CD4-positive, alpha-beta T cell treated with Interleukin-1 beta for 1 hour (primary cell): ENCODE data around the gene GRM1.

ENCODE experiments used
- DNase-seq, 2 donors: peaks; one replicate each; pipeline ENCODE4 v3.0.0-alpha.2; 2020 to 2022

GRM1 gene

GRCh38 chr6:146397638-146398037, 368.8 kb downstream of the GRM1 start:
- DNase-seq, result no peak

GRCh38 chr6:146402476-146402875, 373.6 kb downstream of the GRM1 start:
- no peak for DNase-seq

GRCh38 chr6:146408583-146408982, 379.7 kb downstream of the GRM1 start:
- DNase-seq, result no peak

DNA sequence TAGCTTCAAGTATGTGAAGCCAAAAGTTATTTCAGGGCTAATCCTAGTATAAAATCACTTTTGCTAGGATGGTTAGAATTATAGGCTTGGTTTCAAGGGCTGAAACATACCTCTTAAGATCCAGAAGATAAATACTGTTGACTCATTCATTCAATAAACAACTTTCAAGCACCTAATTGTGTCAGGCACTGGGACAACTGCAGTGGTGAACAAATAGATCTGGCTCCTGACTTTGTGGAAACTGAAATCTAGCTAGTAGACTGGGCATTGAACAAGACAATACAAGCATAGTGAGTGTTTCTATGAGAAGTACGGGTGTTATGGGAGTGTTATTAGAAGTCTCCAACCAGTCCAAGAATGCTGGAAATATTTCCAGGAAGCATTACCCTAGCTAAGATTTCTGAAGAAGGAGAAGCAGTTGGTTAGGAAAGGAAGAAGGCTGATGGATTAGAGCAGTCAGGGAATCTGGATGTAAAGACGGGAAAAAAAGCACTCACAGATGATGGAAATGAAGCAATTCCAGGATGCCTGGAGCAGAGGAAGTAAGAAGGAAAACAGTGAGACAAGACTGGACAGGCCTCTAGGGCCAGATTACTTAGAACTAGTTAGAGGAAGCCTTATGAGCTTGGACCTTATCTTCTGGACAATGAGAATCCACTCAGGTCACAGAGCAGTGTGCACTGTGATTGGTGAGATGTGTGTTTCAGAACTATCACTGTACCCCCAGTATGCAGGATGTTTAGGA, 382.2 kb downstream of the GRM1 start:
- no peak for DNase-seq

GRCh38 chr6:146419576-146419975, 390.7 kb downstream of the GRM1 start:
- DNase-seq, result no peak

DNA sequence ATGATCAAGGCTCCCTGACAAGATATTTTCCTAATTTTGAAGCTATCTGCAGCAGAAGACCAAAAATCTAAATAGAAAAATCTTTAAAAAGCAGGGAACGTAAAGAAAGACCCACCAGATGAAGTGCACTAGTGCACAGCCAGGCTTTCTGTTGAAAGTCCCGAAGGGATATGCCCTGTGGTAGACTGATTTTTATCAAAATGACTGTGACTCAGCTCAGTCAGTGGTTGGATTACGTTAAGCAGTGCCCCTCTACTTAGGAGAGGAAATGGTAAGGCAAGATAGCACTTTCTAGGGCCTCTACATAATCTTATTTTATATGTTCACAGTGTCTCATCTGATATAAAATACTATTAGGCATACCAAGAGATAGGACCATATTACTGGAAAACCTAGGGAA, 391.4 kb downstream of the GRM1 start:
- DNase-seq, result no peak

DNA sequence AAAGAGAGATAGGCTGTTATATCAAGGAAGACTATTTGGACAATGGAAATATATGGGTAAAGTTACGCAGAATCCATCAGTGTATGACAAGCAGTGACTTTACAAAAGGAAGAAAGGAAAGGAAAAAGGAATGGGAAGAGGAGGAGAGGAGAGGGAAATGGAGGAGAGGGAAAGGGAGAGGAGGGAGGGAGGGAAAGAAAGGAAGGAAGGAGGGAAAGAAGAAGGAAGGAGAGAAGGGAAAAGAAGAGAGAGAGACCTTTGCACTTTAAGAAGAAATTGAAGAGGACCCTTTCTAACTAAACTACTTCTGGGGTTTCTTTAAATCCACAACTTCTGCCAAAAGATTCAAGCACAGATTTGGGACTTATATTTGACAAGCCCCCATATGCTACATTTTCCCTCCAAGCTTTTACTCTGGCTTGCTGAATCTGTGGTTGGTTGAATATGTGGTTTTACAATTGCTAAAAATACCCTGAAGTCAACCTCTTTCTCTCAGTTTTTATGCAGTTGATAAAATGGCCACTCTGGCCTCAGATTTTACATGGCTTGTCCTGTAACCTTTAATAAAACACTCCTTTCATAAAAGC, 394.0 kb downstream of the GRM1 start:
- DNase-seq, result no peak

- no peak for DNase-seq
These were observed 394.6 kb downstream of the GRM1 start for GRCh38 chr6:146423452-146423851.

GRCh38 chr6:146426516-146426915, 397.7 kb downstream of the GRM1 start:
- no peak for DNase-seq

GRCh38 chr6:146429831-146430230, 401.0 kb downstream of the GRM1 start:
- DNase-seq, result no peak

- DNase-seq, result no peak
These were observed 405.2 kb downstream of the GRM1 start for GRCh38 chr6:146433881-146434731.

- no peak for DNase-seq
These were observed 406.0 kb downstream of the GRM1 start for GRCh38 chr6:146434732-146435390.

- no peak for DNase-seq
These were observed 413.0 kb downstream of the GRM1 start for GRCh38 chr6:146441907-146442306.

DNA sequence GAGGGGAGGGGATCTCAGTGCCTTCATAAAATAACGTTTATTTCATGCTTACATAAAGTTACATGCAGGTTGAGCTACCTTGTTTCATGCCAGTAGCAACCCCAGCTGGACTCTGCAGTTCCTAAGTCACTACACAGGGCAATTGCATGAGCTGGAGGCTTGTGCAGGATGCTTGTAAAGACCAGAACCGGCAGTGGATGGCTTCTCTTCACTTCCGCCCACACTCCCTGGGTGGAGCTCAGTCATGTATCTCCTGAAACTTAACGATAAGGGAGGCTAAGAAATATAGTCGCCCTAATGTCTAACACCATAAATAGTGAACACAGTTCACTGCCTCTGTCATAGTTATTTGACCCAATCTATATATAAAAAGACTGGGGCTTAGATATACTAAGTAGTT, 415.3 kb downstream of the GRM1 start:
- DNase-seq, result no peak

DNA sequence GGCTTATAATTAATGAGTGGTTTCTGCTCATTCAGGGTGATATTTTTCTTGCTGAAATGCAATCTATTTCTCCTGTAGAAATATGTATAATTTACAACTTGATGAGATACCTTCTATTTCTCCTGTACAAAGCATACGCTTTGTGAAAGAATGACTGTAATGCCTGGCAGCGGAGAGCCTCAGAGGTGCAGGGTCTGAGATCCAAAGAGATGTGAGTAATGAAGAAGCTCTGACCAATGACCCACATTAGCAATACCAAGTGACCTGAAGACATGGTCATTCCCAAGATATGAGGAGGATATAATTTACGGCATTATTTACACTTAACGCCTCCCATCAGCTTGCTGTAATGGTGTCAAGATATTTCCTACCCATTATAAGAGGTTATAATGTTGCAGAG, 416.4 kb downstream of the GRM1 start:
- no peak for DNase-seq

DNA sequence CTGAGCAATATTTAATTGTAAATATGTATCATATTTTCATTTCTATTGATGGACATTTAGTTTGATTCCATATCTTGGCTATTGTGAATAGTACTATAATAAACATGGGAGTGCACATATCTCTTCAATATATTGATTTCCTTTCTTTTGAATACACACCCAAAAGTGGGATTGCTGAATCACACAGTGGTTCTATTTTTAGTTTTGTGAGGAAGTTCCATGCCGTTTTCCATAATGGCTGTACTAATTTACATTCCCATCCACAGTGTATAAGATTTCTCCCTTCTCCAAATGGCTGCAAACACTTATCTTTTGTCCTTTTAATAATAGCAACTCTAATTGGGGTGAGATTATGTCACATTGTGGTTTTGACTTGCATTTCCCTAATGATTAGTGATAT, 428.0 kb downstream of the GRM1 start:
- DNase-seq, result no peak

DNA sequence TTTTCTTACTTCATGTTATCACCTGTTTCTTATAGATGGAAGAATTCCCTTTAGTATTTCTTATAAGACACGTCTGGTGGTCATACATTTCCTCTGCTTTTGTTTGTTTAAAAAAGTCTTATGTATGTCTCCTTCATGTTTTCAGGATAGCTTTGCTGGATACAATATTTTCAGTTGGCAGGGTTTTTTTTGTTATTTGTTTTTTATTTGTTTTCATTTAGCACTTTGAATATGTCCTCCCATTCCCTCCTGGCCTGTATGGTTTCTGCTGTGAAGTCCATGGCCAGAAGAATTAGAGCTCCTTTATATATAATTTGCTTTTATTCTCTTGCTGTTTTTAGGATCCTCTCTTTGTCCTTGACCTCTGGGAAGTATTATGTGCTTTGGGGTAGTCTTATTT, 432.1 kb downstream of the GRM1 start:
- no peak for DNase-seq

DNA sequence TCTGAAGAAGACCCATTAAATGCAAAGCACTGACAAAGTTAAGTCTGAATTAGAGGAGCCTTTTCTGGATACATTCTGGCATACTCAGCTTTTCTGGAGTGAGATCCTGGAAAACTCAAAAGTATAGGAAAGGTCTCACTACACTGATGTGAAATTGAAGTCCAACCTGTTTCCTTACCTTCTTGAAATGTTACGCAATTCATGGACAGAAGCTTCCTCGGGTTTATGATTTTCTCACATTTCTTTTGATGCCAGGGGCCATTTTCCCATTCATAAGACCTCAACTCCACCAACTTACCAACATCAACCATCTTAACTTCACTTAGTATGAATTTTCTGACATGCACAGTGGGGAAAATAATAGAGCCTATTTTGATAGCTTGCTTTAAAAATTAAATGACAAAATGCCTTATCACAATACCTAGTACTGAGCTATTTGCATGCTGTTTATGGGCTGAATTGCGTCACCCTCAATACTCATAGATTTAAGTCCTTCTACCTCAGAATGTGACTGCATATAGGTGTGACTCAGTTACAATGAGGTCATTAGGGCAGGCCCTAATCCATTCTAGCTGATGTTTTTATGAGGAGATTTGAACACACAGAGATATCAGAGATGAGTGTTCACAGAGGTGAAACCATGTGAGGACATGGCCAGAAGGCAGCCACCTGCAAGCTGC, 441.4 kb downstream of the GRM1 start:
- no peak for DNase-seq

DNA sequence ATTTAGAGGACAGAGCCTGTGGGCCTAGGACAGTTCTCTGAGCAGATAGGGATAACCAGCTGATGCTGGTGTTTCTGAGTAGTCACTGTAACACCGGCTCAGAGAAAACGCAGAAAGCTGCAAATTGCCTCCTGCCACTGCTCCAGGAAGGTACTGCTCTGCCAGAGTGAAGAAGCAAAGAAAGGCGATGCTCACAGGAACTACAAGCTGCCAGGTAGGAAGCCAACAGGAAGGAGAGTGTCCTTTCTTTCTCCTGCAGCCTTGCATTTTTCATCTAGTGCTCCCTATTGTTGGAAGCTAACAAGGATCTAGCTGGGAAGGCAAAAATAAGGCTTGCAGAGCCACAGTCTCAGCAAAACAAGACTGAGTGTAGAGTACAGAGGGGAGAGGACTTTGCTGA, 444.1 kb downstream of the GRM1 start:
- no peak for DNase-seq

DNA sequence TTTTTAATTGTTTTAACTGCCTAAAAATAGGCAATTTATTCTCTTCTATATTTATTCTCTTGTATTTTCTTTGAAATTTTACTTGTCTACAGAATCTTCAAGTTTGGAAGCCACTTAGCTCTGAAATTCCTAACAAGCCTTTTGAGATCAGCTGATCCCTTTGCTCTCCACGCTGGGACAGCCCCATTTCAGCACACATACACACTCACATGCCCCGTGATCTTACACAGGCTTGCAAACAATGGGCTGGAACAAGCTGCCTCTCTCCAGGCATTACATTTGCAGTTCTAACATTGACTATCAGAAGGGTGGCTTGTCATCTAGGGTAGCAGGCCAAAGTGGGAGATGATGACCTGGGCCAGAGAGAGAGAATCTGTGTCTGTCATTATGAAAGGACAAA, 452.7 kb downstream of the GRM1 start:
- no peak for DNase-seq

- DNase-seq, result no peak
These were observed 455.5 kb downstream of the GRM1 start for GRCh38 chr6:146484411-146484810.
